GM10847 (cell line): Measurements from ENCODE around the gene TACC2.

Source experiments
- POLR2A ChIP-seq: IDR thresholded peaks from 2 replicates; pipeline ENCODE4 v1.6.1; 2011; ENCODE audit not compliant: insufficient read length; ENCODE audit errors: extremely low read depth

The TACC2 gene

DNA sequence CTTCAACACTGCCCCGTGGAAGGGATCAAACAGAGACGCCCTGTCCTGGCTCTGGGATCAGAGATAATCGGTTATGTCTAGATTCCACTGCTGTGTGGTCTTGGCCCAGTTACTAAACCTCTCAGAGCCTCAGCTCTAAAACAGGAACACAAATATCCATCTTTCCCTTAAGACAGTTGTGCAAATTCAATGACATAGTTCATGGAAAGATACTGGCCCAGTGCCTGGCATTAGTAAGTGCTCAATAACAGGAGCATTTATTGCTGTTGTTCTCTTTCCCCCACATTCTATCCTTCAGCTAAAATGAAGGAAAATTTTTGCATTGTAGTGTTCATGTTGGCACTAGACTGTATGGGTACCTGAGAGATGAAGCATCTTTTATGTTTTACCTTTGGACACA is 58.6 kb downstream of the TACC2 start:
- TF ChIP-seq POLR2A, result no peak

DNA sequence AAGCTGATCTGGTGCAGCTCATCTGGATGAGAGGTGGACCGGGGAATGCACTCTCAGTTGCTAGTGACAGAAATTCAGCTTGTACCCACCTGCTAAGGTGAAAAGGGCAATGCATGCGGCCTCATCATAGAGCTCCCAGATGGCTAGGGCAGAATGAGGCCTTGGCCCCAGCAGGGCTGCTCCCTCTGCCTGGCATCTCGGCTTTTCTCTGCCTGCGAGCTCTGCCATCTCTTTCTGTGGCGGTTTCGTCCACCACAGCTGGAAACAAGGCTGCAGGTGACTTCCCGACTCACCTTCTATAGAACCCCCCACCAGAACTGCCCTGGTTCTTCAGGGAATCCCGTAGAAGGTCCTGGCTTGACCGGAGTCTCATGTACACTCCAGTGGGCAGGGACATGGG is 60.1 kb downstream of the TACC2 start:
- TF ChIP-seq POLR2A, result no peak

DNA sequence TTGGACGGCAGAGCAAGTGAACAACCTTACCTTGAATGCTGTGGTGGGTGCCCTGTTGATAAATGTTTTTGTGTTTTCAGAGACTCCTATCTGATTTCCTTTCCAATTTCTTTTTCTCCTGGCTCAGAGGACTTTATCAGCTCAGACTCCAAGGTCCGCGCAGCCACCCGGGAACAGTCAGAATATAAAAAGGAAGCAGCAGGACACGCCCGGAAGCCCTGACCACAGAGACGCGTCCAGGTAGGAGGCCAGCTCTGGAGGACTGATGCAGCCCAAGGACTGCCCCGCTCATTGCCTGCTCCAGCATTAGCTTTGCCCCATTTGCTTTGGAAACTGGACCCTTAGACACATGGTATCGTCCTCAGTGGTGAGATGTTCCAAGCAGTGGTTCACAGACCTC is 61.3 kb downstream of the TACC2 start:
- TF ChIP-seq POLR2A, result no peak

DNA sequence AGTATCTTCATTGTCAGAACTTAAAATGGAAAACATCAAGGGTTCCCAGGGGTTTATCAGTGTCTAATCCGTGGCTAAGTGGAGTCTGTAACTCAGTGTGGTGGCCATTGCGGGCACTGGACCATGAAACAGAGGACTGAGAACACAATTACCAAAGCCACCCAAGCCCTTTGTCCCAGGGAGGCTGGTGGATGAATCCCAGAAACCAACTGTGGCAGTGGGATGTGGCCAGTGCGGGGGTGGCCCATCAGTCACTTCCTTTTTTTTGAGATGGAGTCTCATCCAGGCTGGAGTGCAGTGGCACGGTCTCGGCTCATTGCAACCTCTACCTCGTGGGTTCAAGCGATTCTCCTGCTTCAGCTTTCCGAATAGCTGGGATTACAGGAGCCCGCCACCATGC is 61.8 kb downstream of the TACC2 start:
- no peak for TF ChIP-seq POLR2A

DNA sequence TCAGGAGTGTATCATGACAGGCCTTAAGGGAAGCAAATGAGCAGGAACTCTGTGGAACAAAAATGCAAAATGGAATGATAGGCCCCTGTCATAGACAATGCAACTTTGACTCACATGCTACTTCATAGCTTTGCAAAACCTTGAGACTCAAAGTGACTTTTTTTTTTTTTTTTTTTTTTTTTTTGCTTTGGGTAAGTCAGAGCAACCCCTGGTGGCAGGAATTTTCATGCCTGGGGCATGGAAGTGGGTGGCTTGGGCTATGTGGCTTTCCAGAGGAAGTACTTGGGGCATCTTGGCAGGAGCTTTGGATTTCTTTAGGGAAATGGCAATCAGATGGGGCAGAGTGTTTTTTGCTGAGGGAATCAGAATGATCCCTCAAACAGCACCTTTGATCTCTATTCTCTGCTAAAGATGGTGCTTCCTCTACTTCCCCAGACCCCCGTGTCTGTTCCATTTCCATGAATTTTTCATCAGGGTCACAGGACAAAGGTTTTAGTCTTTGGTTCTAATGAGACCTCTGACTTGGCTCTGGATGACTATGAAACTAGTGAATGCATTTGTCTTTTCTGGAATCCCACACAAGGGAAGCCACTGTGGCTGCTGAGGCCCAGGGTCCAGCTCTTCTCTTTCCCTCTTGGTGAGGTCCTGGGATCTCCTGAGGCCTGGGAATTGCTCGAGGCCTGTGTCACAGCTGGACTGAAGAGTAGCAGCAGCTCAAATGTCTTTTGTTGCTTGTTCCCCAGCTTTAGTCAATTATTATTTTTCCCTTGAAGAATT is 62.8 kb downstream of the TACC2 start:
- no peak for TF ChIP-seq POLR2A

DNA sequence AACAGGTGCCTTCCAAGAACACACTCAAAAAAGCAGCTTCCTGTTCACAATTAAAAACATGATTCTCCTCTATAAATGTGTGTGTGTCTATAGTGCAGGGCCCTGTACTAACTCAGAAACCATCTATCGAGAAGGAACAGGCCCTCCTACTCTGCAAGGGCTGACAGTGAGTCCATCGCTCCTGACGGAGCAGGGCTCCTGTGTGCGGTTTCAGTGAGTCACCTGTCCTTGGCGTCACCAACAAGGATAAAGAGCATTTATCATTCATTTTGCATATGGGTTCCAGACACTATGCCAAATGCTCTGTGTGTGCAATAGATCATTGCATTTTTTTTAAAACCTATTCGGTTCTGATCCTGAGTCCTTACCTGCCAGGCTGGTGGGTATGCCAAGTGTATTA is 63.7 kb downstream of the TACC2 start:
- TF ChIP-seq POLR2A, result no peak

DNA sequence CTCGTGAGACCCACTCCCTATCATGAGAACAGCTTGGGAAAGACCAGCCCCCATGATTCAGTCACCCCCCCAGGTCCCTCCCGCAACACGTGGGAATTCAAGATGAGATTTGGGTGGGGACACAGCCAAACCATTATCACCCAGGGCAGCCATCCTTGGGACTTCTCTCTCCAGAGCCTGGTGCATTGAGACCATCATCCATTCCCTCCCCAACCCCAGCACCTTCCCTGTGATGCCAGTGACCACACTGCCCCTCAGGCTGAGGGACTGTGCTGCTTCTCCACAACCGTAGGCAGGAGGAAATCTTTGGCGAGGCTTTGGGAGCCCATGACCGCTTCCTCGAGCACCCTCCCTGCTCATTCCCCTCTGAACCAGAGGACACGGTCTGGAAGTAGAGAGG is 64.4 kb downstream of the TACC2 start:
- TF ChIP-seq POLR2A, result no peak

DNA sequence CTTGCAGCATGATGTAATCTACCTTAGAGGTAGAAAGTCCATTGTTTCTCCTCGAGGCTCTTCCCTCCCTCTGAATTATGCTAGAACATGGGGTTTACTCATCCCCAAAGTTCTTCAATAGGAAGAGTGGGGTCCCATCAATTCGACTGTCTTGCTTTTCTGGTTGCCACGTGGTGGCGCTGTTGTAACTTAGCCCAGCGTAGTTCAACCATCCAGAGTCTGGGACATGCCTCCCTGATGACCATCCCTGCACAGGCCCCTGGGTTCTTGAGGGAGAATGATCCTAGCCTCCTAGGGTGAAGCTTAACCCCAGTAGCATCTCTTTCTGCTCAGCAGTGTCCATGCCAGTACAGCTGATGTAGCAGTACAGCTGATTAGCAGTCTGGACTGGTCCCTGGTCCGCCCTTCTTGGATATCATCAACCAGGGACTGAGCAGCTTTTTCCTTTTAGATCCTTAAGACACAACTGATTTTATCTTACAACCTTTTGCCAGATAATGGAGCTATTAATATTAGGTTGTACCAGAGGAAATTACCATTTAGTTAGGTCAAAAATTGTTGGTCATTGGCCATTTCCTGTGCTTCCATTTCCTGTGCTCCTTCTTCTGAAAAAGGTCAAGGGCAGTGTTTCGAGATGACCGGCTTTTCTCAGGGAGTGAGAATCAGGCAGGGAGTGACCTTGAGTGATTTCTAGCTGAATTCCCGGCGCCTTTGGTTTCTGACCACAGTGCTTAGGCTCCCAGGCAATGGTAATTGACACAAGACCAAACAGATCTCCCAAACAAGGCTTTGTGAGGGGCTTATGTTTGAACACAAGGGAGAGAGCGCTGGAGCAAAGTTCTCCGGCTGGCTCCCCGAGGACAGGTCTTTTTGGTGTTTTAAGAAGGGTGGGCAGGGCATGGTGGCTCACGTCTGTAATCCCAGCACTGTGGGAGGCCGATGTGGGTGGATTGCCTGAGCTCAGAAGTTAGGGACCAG is 65.4 kb downstream of the TACC2 start:
- TF ChIP-seq POLR2A, result no peak

DNA sequence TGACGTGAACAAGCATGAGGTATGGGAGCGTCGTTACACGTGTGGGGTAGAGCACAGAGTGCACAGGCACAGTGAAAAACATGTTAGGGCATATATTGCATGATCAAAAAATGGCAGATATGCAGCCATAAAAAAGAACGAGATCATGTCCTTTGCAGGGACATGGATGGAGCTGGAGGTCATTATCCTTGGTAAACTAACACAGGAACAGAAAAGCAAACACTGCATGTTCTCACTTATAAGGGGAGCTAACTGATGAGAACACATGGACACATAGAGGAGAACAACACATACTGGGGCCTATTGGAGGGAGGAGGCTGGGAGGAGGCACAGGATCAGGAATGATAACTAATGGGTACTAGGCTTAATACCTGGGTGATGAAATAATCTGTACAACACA is 66.3 kb downstream of the TACC2 start:
- no peak for TF ChIP-seq POLR2A

DNA sequence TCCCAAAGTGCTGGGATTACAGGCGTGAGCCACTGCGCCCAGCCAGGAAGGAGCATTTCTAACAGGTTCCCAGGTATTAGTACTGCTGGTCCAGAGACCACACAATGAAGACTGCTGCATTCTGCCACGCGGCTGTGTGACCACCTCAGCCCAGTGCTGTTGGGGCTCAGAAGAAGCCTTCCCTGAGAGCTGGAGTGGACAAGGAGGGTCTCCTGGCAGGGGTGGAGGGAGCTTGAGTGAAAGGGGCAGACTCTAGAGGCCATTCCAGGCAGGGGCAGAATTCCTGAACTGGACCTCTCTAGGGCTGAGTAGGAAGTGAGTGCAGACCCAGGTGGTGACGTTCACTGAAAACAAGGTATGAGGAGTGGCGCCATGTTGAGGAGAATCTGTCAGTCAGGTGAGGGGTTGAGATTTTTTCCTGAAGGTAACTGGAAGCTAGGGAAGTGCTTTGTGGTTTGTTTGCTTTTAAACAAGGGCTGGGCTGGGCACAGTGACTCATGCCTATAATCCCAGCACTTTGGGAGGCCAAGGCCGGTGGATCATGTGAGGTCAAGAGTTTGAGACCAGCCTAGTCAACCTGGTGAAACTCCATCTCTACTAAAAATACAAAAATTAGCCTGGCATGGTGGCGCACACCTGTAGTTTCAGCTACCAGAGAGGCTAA is 67.6 kb downstream of the TACC2 start:
- TF ChIP-seq POLR2A, result no peak

DNA sequence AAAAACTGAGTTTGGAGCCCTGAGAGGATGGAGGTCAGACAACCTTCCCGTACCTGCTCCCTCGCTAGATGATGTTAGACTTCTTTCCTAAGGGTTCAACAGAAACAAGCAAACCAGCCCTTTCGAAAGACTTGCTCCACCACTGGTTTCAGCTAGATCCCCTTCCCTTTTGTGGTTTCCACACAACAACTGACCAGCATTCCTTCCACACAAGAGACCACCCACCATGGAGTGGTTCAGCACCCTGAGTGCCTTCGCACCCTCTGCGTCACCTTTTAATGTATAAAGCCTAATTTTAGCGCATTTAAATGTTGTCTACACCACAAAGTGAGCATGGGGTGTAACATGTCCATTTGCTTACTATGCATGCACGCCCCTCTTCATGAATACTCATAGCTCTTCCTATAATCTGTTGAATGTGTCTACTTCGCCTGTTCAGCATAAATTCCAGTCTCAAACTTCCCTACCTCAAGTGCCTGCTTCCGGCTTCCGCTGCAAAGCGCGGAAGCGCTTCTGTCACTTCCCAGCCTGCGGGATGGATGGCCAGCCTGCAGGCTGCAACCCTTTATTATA is 69.0 kb downstream of the TACC2 start:
- TF ChIP-seq POLR2A, result no peak

DNA sequence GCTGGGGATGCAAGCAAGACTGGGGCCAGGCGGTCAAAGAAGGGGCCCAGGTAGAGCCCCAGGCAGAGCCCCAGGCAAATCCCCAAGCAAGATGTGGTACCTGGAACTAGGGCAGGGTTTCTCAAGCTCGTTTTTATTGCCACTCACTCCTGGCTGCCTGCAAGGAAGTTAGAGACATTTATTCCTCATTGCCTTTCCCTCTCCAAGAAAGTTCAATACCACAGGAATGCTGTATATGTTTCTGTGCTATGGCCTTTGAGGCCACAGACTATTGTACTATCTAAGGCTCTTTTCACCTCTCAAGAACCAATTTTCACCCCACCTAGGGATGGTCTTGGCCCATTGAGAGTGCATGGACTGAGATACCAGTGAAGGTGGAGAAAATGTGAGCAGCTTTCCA is 71.3 kb downstream of the TACC2 start:
- no peak for TF ChIP-seq POLR2A

DNA sequence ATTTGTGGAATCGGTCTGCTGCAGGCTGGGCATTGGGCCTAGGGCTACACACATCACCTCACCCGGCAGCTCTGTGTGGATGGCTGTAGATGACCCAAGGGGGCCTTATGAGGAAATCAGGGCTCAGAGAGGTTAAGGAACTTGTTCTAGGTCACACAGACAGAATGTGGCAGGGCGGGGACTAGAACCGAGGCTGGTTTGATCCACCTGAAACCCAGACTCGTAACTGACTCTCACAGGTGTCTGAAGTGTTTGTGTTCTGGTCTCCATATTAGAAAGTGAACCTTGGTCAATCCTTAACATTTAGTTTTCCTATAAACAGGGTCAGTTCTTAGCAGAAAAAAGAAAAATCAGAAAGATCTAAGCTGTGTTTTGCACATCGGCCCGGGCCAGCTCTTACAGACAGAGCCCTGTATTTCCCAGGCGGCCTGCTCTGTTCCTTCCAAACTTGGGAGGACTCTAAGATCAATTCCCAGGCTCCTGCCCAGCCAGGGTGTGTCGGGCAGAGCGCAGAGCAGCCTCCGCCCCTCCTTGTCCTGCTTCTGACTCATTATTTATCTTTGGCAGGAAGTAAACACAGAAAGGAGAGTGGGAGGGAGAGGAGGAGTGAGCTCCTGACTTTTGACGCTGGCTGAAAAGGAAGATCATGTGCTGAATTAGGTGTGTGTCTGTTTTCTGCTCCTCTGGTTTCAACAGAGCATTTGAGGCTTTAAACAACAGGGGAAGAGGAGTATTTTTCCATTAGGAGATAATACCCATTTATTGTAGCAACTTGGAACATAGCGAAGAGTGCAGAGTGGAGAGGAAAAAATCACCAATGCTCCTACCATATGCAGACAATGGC is 74.1 kb downstream of the TACC2 start:
- no peak for TF ChIP-seq POLR2A

DNA sequence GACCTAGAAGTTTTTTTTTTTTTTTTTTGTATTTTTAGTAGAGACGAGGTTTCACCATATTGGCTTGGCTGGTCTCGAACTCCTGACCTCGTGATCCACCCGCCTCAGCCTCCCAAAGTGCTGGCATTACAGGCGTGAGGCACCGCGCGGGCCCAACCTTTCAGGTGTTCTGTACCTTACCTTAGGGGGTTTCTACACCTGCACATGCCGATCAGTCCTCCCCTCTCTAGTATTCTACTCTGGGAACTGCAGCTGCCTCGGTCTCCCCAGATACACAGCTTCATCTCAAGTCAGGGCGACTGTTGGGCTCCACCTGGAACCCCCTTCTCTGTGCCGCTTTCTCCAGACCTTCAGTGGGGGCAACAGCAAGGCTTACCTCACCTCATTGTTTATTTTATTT is 79.9 kb downstream of the TACC2 start:
- no peak for TF ChIP-seq POLR2A
